ENCODE measurements around the gene TNRC6A.
"Not testable (repeated sequence)": the region's sequence is repeated elsewhere in the genome, so short reads cannot be mapped to it uniquely, and the experiment has no call there.

TNRC6A gene

DNA sequence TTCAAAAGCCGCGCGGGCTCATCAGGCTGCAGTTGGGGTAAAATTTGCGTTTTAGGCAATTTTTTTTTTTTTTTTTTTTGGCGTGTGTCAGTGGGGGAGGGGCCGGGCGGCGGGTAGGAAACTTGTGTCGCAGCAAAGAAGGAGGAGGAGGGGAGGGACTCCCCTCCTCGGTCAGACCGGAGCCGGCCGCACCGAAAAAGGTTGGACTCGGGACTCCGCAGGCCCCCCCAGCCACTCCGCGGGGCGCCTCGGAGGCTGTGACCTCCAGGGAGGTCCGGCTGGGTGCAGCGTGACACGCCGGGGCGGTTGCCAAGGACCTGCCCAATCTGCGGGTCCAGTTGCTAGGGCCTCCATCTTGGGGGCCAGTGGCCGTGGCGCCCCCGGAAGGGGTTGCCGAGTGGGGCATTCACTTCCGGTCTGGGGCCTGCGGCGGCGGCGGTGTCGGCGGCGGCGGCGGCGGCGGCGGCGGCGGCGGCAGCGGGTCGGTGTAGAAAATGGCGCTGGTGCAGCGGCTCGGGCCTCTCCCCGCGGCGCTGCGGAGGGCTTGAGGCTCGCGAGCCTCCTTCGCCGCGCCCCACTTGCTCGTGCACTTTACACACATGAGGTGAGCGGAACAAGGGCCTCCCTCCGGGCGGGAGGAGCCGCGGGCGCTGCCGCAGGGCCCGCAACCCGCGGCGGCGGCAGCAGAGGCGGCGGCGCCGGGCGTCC, at the start of gene TNRC6A:
Gene TNRC6A (plus strand): TSS at position 409 of the 708 bp plus-strand sequence. CDS start 191 bp downstream, at position 600.
- peak; percentile 50 to 60 for DNase-seq (ENCODE audit: extremely low read depth in 1 of 2, low read depth in 1 of 2)

DNA sequence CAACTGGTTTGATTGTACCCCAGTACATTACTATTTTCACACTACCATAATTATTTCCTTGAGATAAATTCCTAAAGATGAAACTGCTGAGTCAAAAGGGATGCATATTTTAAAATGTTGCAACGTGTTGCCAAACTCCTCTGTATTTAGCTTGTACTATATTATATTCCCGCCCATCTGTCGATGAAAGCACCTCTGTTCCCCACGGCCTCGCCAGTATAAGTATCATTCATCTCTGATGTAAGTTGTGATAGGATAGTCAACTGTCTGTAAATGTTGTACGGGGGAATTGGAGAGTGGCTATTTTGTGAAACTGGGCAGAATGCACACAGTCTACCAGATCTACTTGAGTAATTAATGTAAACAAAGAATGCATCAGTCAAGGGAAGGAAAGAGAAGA, 47.7 kb upstream of the TNRC6A start:
- no peak for DNase-seq (ENCODE audit: extremely low read depth in 1 of 2, low read depth in 1 of 2)

DNA sequence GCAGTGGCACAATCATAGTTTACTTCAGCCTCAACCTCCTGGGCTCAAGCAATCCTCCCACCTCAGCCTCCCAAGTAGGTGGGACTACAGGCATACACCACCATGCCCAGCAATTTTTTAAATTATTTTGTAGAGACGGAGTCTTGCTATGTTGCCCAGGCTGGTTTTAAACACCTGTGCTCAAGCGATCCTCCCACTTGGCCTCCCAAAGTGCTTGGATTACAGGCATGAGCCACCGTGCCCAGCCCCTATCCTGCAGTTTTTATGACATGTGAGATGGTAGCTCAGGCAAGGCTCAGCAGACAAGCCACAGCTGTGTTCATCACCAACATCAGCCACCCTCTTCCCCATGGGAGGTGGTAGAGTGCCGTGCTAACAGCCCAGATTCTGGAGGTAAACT, 46.2 kb upstream of the TNRC6A start:
- no peak for DNase-seq (ENCODE audit: extremely low read depth in 1 of 2, low read depth in 1 of 2)

DNA sequence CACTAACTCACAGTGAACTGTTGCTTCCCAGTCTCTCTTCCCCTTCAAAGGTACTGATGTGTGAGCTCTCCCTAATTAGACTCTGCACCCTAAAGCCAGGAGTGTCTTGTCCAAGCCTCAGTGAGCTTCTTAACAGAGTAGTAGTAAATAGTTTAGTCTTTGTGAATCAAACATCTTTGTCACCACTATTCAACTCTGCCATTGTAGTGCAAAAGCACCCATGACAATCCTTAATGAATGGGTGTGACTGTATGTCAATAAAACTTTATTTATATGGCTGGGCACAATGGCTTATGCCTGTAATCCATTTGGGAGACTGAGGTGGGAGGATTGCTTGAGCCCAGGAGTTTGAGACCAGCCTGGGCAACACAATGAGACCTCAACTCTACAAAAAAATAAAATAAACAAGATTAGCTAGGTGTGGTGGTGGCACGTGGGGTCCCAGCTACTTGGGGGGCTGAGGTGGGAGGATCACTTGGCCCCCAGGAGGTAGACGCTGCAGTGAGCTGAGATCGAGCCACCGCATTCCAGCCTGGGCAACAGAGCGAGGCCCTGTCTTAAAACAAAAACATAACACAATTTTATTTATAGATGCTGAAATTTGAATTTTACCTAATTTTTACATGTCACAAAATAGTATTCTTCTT, 45.5 kb upstream of the TNRC6A start:
- DNase-seq (ENCODE audit: extremely low read depth in 1 of 2, low read depth in 1 of 2), result no peak

DNA sequence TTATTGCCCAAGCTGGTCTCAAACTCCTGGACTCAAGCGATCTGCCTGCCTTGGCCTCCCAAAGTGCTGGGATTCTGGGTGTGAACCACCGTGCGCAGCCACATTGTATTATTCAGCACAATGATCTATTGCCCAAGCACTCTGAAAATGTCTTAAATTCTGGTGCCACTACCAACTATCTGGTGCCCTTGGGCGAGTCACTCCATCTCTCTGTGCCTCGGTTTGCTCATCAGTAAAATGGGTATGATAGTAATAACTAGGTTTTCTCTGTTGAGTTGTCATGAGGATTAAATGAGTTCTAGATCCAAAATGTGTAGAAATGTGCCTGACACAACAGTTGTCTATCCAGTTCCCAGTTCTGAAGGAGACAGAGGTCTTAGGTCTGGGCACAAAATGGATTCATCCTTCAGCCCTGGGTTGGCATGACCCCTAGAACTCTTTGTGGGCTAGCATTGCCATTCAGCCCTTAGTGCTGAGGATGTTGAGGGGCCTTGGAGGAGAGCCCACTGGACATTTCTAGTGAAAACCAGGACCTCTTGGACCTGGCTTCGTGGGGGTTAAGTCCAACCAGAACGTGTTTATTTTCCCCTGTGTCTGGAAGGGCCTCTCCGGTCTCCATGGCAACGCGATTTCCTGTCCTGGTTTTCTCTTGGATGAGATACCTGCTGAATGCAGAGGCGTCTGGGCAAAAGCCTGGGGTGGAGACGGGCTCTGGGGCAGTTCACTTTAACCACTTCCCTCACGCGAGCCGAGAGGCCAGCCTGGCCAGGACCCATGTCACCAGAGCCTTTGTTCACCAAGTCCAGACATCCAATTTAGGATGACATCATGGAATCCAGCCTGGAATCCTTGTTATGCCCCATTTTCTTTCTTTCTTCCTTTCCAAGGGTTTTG, 43.7 kb upstream of the TNRC6A start:
- no peak for DNase-seq (ENCODE audit: extremely low read depth in 1 of 2, low read depth in 1 of 2)

DNA sequence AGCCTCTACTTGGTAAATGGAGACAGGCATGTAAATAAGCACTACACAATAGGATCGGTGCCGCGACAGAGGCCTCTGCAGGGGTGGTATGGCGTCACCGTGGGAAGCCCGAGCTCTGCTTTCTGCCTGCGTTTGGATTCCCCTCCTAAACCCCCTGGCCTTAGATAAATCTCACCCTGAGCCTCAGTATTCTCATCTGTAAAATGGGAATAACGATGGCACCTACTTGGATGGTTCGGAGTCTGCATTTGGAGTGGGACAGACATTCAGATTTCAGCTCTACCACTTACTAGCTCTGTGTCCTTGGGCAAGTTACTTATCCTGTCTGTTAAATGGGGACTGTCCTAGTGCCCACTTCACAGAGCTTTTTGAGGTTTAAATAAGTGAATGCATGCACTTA, 42.8 kb upstream of the TNRC6A start:
- DNase-seq (ENCODE audit: extremely low read depth in 1 of 2, low read depth in 1 of 2), result no peak

DNA sequence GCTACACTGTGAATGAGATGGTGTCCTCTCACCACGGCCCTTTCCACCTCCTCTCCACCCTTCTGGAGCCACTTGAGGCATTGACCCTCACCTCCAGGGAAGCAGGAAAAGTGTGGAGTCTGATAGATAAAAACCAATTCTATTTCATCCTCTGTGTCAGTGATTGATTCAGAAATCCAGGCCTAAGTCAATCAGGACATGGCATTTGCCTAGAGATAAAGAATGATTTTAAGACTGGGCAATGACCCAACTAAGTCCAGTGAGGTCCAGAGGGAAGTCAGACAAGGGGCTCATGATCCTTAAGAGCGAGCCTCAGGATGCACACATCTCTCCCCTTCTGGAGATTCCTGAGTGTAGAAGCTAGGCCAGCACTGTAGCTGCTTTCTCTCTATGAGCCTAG, 41.1 kb upstream of the TNRC6A start:
- no peak for DNase-seq (ENCODE audit: extremely low read depth in 1 of 2, low read depth in 1 of 2)

DNA sequence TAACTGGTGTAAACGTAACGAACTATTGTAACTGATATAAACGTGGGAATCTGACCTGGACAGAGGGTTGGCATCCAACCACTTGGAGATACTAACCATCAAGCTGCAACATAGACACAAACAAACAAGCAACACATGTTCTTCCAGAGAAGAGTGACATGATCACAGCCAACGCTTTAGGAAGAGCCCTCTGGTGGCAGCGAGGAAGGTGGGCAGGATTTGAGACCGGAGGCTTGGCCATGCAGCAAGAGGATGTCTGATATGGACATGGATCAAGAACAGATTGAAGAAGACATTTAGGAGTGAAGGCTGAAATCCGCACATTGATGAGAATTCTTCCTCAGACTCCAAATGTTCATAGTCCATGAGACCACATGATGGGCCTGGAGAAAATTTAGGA, 40.3 kb upstream of the TNRC6A start:
- DNase-seq (ENCODE audit: extremely low read depth in 1 of 2, low read depth in 1 of 2), result no peak

DNA sequence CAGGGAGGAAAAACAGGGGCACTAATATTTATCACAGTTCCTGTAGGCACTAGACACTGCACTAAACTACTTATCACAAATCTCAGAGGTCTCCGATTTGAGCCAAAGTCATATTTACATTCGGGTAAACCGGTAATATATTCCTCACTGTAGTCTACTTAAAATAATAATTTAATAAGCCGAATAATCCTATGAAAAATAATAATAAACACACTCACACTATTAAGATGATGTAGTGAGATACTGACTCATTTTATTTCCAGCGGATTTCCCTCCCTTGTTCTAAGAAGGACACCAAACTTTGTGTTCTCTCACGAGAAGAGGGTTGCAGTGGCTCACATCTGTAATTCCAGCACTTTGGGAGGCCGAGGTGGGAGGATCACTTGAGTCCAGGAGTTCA, 36.6 kb upstream of the TNRC6A start:
- no peak for DNase-seq (ENCODE audit: extremely low read depth in 1 of 2, low read depth in 1 of 2)

DNA sequence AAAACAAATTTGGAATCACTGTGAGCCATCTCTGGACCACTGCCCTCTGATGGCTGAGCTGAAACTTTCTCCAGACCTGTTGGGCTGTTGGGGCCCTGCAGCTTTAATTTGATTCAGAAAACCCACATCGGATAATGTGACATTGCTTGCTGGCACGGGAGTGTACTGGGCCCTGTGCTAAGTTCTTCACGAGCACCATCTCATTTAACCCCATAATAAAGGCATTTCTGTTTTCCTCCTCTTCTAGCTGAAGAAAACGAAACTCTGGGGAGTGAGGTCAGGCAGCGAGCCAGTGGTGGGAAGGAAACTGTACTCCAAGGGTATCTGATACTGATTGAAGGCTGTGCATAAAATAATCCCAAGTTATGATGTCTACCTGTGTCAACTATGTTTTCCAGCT, 34.5 kb upstream of the TNRC6A start:
- DNase-seq (ENCODE audit: extremely low read depth in 1 of 2, low read depth in 1 of 2), result no peak

DNA sequence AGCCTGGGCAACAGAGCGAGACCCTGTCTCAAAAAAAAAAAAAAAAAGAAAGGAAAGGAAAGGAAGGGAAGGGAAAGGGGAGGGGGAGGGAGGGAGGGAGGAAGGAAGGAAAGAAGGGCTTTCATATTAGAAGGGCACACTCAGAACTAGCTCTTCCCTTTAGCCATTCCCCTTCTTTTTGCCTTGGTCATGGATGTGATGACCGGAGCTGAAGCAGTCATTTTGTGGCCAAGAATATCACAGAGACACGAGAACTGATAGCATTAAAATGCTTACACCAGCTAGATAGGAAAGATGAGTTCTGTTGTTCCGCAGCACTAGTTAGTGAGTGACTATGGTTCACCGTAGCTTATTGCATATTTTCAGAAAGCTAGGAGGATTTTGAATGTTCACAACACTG, 32.8 kb upstream of the TNRC6A start:
- no peak for DNase-seq (ENCODE audit: extremely low read depth in 1 of 2, low read depth in 1 of 2)

DNA sequence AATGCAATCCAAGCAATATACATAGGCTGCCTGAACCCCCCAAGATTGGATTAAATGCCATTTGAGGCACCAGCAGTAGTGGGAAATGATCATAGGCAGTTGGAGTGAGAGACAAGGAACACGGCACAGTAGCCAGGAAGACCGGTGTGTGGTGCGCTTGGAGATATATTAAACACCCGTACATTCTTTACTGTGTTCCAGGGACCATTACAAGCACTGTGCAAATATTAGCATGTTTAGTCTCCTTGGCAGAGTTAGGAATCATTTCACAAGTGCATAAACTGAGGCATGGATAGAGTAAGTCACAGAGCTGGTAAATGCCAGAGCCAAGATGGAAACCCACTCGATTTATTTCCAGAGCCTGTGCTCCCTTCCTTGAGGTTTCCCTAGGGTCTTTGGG, 31.1 kb upstream of the TNRC6A start:
- DNase-seq (ENCODE audit: extremely low read depth in 1 of 2, low read depth in 1 of 2), result no peak

DNA sequence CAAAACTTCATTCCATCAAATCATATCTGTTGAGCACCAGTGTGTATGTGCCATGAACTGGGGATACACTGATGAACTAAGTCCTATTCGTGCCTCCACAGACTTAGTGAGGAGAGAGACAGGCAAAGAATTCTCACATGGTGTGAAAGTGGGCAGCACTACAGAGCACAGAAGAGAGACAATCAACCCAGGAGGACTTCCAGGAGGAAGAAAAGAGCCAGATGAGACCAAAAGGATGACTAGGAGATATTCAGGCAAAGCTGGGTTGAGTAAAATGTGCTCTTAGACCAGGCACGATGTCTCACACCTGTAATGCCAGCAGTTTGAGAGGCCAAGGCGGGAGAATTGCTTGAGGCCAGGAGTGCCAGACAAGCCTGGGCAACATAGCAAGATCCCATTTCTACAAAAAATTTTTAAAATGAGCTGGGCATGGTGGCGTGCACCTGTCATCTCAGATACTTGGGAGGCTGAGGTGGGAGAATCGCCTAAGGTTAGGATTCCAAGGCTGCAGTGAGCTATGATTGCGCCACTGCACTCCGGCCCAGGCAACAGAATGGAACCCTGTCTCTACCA, 30.2 kb upstream of the TNRC6A start:
- no peak for DNase-seq (ENCODE audit: extremely low read depth in 1 of 2, low read depth in 1 of 2)

DNA sequence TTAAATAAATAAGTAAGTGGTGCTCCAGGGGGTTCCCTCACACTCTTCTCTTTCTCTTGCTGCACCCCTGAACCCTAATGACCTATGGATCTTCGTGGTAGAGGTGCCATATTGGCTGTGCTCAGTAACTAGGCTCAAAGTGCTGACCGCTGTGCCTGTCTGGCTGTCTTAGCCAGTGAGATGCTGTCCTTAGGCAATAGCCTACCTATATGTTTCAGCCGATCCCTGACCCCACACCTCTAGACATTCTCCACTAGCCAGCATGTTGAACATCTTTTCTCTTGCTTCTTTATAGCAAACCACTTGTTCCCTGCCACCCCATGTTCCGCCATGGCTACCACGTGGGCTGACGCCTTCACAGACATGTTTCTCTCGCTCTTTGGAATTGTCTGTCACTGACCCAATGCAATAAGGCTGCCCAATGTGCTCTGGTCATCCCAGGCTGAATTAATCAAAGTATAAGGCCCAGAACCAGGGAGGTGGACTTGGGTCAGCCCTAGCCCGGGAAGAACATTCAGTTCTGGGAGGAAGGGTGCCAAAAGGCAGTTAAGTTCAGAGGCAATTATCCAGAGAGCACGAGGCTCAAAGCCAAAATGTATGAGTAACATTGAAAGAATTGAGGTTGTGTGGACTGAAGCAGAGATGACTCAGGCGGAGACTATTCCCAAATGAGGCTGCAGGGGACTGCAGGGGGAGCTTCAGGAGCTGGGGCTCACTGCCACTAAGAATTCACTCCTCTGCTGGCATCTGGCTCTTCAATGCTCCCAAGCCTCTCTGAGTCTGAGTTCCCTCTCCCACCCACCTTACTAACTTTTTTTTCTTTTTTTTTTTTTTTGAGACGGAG, 28.7 kb upstream of the TNRC6A start:
- DNase-seq (ENCODE audit: extremely low read depth in 1 of 2, low read depth in 1 of 2), result no peak

DNA sequence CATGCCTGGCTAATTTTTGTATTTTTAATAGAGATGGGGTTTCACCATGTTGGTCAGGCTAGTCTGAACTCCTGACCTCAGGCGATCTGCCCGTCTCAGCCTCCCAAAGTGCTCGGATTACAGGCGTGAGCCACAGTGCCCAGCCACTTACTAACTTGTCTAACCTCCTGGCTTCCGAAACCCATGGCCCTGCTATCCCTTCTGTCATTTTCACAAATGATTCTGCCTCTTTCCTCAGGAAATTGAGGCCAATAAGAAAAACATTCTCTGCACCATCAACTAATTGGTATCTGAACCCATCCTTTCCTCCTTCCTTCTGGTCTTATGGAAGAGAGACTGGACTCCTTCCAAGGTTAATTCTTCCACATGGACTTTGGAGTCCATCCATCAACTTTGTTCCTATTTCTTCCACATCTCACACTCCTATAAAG, 27.9 kb upstream of the TNRC6A start:
- DNase-seq (ENCODE audit: extremely low read depth in 1 of 2, low read depth in 1 of 2), result no peak

DNA sequence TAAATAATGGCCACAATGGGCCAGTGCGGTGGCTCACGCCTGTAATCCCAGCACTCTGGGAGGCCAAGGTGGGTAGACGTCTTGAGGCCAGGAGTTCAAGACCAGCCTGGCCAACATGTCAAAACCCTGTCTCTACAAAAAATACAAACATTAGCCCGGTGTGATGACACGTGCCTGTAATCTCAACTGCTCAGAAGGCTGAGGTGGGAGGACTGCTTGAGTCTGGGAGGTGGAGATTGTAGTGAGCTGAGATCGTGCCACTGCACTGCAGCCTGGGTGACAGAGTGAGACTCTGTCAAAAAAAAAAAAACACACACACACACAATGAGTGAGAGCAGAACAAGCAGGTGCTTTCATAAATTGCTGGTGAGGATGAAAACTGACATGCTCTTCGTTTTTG, 21.7 kb upstream of the TNRC6A start:
- not testable (repeated sequence) for DNase-seq (ENCODE audit: extremely low read depth in 1 of 2, low read depth in 1 of 2)

DNA sequence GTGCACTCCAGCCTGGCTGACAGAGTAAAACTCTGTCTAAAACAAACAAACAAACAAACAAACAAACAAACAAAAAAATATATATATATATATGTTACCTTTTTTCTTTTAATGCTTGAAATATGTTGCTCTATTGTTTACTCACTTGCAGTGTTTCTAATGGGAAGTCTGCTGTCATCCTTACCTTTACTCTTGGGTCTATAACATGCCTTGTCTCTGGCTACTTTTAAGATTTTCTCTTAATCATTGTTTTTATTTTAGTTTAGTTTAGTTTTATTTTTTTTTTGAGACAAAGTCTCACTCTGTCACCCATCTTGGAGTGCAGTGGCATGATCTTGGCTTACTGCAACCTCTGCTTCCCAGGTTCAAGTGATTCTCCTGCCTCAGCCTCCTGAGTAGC, 16.1 kb upstream of the TNRC6A start:
- no peak for DNase-seq (ENCODE audit: extremely low read depth in 1 of 2, low read depth in 1 of 2)

DNA sequence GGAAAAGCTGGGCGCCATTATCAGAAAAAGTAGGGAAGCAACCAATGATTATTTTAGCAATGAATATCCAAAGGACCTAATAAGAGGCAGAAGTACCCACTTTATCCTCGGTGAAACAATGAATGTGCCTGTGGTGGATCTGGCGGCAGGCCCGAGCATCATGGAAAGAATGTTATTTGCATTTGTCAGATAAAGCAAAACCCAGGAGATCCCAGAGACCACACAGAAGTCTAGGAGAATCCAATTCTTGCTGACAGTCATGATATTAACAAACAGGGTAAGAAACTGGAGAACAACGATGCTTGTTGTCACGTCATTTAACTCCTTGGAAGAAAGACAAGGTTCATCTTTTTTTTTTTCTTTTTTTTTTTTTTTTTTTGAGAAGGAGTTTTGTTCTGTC, 12.0 kb upstream of the TNRC6A start:
- DNase-seq (ENCODE audit: extremely low read depth in 1 of 2, low read depth in 1 of 2), result no peak

DNA sequence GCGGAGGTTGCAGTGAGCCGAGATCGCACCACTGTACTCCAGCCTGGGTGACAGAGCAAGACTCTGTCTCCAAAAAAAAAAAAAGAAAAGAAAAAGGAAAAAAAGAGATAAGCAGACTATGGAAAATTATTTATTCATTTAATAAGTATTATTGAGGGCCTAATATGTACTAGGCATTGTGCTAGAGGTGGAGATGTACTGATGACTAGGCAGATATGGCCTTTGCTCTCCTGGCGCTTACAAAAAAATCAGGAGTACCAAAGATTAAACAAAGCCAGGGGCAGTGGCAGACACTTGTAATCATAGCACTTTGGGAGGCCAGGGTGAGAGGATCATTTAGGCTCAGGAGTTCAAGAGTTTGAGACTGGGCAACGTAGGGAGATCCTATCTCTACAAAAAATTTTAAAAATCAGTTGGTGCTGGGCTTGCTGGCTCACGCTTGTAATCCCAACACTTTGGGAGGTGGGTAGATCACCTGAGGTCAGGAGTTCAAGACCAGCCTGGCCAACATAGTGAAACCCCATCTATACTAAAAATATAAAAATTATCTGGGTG, 10.4 kb upstream of the TNRC6A start:
- DNase-seq (ENCODE audit: extremely low read depth in 1 of 2, low read depth in 1 of 2), result no peak

DNA sequence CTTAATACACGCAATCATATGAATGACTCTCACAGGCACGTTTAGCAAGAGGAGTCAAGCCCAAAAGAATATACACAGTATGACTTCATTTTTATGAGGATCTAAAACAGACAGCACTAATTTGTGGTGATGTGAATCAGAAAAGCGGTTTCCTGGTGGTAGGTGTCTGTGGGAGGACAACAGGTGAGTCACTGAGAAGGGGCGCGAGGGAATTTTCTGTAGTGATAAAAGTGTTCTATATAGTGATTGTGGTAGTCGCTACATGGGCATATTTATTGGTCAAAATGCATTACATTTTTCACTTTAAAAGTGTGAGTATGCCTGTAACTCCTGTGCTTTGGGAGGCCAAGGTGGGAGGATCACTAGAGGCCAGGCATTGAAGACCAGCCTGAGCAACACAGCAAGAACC, 7.6 kb upstream of the TNRC6A start:
- DNase-seq (ENCODE audit: extremely low read depth in 1 of 2, low read depth in 1 of 2), result no peak

Data from activated CD8-positive, alpha-beta memory T cell treated with anti-CD3 and anti-CD28 coated beads for 1 hour (primary cell).